Measurements from ENCODE around the gene HOXB8.

The HOXB8 gene

DNA sequence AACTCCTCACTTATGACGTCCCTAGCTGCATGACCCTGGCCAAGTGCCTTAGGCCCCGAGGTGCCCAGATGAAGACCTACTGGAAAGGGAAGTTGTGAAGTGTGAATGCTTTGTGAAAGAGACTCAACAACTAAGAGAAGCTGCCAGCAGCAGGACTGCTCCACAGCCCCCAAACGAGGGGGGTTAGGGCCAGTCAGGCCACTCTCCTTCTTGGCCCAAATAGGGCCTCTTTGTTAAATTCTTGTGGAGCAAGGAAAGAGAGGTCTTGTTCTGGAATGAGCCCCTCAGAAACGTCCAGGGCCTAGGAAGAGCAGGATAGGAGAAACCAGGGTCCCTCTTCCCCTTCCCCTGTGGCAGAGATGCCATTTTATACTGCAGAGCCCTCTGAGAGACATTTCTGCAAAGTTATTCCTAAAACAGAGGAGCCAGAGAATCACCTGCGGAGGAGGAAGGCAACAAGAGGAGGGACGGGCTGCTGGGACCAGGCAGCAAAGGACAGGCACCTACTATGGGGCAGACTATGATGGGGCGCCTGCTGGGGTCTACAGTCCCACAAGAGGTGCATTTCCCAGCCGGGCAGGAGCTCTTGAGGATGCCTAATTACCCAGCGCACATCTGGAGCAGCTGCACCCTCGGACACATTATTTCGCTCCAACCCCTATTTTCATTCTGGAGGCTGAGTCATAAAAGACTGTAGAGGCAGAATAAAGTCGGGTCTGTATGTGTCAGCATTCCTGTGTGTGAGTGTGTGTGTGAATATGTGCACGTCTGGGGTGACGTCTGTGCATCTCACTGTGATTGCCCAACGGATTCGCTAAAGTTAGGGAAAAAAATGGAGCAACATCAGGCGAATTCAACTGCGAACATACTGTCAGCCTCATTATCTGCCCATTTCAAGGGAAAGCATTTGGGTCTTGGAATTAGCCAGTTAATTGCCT is 22.5 kb upstream of the HOXB8 start:
- no peak for DNase-seq

DNA sequence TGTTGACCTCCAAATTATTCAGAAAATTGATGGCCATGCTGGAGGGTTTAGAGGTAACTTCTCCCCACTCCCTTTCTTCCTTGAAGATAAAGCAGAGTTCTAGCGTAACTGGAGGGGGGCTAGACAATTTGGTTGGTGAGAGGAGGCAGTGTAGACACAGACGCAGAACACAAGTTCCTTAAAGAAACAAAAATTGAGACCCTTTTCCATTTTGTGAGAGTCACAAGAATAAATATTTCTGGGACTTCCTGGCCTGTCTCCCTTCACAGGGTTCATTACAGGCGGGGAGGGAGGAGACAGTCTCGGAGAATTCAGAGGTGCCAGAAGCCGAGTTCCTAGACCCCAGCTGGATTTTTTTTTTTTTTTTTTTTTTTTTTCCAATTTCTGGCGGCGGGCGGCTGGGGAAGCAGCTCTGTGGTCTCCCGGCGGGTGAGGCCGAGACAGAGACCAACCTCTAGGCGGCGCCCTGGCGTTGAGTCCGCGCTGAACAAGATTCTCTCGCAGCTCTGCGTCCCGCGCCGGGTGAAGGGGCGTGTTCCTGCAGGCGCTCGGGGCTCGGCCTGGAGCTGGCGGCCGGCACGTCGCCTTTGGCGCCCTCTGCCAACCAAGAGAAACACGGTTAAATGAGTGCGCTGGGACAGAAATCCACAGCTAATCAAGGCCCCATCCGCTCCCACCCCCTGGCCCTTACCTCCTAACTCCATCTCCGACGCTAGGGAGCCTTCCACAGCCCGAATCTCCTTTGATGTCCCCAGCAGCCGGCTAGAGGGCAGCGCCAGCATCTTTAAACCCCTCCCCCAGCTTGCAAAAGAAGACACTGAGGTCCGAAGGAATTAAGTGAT is 21.3 kb upstream of the HOXB8 start:
- DNase-seq: no peak

DNA sequence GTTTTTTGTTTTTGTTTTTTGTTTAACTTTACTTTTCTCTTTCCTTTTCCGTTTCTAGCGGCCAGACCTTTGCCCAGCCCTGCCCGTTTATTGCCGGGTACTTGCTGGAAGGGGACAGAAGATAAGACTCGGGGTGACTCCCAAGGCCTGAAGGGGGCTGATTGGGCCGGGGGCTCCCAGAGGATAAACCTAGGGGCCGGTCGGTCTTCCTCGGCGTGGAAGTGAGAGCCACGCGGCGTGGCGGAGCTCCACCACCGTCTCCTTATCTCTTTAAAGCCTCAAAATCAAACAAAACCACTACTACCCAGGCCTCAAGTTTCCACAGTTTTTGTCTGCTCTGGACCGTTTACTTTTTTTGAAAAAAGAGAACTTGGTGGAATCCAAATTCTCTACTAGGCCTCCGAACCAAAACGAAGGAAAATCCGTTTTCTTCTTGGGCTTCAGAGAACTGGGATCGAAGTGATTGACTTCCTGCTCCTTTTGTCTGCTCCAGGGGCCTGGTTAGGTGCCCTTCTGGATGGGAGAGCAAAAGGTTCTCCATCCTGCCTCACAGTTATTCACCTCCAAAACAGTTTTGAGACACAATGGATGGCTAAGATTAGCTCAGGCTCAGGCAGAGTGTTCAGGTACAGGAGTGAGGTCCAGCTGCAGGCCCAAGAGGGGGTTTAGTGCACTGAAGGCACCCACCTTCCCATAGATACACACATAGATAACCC is 19.6 kb upstream of the HOXB8 start:
- DNase-seq: no peak

DNA sequence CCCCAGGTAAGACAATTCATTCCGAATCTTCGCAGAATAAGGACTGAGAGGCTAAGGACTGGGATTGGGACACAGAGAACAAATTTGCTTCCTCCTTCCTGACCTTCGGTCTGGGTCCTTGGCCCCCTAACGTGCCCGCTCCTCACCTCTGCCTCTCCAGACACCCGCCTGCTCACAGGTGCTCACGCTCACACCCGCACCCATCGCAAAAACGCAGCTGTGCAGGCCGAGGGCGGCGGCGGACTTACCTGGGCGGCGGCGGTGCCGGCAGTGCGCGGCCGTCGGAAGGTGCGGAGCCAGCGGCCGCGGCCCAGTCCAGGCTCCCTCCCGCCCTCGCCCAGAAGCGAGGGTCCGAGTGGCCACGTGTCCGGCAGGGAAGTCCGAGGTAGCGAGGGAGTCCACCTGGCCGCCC is 18.2 kb upstream of the HOXB8 start:
- DNase-seq: no peak

DNA sequence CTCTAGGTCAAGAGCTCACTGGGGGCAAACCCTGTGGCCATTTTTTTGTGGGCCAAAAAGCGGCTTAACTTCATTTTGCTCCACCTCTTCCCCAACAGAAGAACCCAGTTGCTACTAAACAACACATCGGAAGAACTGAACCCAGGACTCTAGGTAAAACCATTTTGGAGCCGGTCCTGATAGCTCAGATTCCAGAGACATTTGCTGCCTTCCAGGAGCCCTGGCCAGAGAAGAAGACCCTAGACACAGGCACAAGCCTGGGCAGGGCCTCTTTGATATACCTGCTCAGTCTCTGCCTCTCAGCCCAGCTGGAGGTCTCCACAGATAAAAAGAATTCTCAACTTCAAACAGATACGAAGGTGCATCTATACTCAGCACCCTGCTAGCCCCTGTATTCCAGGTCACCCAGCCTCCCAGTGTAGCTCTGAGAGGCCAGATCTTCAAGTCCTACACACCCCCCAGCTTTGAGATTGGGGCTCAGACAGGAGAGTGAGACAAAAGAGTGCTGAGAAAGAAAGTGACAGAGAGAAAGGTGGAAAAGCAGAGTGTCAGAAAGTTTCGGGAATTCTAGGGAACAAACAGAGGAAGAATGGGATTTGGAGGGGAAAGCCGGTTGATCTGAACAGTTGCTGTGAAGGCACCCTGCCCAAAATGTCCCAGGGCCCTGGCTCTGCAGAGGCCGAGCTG is 17.6 kb upstream of the HOXB8 start:
- no peak for DNase-seq

DNA sequence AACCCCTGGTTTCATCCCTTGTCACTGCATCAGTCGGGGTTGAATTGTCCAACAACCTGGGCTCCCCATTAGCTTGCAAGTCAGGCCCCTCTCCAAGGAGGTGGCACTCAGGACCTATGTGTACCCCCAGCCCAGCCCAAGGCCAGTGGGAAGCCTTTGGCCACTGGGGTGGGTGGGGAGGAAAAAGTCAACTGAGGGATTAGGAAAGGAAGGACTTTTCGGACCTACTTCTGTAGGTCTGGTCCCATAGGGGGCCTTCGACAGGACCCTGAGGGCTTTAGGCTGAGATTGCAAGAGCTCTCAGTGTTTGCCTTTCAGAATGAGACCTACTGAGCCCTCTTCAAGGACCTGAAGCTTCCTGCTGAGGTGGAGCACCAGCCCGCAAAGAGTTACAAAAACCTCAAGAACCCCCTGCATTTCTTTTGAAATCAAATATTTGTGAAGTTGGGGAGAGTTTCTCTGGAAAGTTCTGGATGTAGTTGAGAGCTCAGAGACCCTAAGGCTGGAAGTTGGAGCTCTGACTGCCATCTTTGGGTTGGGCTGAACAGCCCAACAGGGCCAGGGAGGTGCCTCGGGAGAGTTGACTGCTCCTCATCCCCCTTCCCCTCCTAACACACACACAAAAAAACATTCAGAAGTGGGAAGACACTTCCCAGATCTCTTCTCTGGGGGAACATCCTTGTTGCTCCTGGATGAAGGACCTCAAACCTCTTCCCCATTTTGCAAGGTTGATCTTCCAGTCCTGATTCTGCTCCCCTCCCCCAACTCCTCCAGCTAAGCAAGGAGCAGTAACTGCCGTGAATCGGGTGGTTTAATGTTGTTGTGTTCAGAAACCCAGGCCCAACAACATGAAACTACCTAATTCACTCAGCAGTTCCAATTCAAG is 16.8 kb upstream of the HOXB8 start:
- DNase-seq: no peak

DNA sequence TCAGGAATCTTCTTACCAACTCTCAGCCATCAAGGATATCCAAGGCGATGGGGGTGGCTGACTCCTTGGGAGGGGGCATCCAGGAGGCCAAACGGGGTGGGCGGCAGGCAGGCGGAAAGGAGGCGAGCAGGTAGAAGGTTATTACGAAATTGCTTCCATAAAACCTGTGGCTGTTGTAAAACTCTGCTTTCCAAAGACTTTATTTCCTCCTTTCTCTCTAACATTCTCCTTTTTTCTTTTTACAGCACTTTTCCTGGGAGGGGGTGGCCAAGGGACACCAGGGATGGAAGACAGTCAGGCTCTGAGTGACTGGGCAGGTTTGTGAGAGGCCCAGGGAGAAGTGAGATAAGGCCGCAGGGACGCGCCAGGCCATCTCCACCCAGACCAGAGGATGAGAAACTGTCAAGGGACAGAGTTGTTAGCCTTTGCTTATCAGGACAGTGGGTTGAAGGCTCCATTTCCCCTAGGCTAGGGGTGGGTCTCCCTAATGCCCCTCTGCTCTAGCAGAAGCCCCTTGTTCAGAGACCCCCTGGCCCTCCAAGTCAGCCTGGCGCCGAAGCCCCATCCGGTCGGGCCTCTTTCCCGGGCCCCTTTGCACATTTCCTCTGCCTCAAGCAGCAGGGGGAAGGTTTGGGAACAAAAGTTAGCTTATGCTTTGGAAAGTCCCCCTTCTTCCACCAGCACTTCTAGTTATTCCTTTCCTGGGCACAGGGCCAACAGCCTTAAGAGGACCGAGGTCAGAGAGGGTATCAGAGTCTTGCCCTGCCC is 16.0 kb upstream of the HOXB8 start:
- DNase-seq: no peak

DNA sequence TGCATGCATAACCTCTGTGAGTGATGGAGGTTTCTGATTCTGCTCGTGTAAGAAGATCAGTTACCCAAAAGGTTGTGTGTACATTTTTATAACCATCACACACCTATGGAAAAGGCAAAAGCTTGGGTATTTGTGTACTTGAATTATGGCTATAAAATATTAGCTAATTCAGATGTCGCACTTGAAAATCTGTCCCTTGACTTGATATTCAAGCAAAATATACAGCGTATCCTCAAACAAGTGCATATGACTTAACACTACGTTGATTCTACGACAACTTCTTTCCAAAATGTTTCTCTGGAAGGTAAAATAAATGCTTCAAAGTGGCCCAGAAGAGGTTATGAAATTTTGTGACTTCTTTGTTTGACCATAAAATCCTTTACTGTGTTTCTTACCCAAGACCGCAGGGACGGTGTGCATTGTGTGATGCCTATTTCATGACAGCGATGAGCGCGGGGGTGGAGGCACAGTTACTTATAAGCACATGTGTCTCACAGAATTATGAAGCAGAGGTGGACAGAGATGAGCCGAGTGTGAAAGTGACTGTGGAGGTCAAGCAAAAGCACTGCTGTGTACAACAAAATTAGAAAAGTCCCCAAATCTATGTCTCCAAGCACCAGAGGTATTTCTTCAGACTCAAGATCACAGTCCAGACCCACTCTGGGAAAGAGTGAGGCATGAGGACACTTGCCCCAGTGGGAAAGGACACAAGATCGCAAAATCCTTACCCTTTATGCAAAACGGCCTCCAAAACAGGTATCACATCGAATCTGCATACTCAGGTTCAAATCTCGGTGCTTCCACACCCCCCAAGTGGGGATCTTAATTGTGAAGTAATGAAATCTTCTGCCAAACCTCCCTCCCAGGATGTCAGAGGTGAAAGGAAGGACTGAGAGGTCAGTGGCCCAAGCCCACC is 15.2 kb upstream of the HOXB8 start:
- no peak for DNase-seq

DNA sequence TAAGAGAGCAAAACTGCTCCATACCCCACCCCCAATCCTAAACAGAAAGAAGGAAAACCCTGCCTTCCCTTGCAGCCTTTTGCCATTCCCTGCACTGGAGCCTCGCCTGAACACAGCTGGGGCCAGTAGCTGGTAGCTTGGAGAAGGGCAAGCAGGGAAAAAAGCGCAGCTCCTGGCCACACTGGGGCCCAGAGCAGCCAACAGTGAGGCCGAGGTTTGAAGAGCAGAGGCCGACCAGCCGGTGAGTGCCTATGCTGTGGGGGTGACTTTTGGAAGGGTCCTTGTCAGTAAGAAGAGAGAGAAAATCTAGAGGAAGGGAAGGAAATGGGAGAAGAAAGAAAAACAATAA is 14.3 kb upstream of the HOXB8 start:
- DNase-seq: no peak

DNA sequence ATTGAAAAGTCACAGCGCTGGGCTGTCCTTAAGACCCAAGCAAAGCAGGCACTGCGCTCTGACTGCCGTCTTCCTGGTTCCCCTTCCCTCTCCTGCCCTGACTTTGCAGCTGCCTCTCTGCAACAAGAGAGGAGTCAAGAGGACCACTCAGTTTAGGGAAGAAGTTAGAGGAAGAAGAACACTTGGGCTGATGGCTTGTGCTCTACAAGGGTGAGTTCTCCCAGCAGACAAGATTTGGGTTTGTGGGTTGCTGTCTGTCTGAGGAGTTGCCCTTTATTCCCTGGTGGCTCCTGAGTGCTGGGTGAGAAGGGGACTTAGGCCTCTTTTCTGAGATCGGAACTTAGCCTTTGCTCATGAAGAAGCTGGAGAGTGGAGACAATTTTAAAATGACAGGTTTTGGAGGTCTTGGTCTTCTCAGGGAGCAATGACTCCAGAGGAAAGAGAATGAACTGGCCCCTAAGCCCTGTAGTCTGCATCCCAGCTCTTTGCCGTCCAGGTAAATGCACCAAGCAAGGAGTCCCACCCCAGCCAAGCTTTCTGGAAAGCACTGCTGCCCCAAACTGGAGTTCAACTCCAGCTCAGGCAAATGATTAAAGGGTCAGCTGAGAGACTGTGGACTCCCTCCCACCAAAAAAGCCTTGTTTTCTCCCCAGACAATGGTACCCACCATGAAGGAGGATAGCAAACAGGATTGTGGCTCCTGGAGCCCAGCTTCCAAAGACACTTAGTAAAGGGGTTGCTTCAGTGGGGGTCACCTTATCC is 13.7 kb upstream of the HOXB8 start:
- no peak for DNase-seq

DNA sequence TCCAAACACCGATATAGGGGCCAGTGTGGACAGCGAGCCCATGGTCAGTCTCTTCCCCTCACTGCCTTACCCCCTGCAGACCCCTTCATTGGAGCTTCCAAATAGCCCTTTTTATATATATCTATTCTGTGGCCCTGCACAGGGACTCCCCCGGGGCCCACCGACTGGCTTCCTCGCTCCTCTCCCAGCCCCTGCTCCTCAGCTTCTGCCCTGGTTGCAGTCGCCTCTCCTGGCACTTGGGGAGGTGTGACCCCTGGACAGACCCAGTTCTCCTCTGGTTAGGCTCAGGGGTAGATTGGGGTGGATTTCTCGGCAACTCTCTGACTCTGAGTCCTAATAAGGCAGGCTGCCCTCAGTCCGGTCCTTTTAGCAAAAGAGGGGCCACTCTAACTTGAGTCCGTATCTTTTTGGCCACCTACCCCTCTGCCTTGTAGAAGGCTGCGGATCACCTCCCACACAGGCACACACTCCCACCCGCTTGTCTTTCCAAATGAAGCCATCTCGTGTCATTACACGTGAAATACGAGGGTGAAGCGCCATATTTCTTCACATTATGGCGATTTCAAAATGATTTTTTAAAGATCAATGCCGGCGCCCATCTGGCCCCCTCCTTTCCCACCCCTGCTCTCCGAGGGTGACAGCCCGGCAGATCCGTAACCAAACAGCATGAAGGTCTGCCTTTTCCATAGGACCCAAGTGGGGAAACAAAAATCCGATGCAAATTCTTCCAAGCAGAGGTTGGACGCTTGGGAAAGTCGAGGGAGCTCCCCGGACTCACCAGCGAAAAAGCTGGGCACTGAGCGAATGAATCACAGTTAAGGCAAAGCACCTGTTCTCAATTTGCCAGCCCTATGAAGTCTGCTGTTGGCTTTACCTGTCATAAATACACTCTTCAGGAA is 12.8 kb upstream of the HOXB8 start:
- no peak for DNase-seq

DNA sequence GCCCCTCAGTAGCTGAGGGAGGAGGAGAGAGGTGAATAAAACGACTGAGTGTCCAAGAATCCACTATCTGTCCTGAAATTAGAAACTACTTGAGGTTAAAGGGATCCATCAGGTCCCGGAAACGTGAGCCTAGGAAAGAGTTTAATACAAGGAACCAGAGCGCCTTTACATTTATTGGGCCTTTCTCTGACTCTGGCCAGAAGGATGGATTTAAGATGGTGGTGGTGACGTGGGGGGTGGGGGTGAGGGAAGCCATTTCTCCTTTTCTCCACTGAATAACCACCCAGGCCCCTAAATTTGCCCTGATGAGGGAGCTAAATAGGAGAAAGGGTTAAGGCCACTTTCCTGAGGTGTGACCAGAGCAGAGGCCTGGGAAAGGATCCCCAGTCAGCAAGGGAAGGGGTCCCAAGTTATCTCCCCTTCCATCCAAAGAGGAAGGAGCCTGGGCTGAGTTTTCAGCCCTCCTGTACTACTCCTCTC is 12.1 kb upstream of the HOXB8 start:
- no peak for DNase-seq

DNA sequence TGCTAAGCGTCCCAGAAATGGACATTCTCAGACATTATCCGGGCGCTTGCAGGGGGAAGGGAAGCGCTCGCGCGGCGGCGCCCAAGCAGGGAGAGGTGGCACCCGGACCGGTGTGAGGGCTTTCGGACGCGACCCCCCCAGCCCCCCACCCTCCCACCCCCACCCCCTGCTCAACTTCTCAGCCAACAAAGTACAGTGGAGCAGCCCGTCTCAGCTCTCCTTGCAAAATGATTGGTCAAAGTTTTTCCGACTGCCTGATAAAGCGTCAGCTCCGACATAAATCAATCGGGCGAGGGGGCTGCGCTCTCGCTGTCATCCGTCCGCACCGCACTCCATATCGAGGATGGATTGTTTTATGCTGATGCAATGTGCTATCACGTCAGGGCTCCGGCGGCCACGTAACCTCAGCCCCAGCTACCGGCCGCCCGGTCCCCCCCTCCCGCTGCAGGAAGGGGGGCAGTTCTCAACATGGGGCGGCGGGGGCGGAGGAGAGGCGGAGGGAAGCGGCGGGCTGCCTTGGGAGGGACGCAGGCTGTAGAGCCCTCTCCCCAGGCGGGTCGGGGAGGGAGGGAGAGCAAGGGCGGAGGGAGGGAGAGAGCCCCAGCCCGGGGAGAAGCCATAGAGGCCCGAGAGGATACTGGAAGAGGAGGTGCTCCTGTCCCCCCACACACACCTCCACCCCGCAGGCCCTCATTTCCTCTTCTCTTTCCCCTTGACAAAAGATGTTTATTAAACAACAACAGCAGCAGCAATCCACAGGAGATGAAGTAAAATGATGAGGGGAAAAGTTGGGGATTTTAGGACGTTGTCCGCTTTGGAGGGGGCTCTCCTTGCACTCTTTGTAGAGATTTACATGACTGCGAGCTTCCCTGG is 11.4 kb upstream of the HOXB8 start, which contains the start of gene HOXB9:
Gene HOXB9, minus strand, starts transcription at position 114 of the 873 bp plus-strand sequence. Its CDS starts 89 bp downstream, at position 25.
- DNase-seq: peak; percentile 1 to 35

DNA sequence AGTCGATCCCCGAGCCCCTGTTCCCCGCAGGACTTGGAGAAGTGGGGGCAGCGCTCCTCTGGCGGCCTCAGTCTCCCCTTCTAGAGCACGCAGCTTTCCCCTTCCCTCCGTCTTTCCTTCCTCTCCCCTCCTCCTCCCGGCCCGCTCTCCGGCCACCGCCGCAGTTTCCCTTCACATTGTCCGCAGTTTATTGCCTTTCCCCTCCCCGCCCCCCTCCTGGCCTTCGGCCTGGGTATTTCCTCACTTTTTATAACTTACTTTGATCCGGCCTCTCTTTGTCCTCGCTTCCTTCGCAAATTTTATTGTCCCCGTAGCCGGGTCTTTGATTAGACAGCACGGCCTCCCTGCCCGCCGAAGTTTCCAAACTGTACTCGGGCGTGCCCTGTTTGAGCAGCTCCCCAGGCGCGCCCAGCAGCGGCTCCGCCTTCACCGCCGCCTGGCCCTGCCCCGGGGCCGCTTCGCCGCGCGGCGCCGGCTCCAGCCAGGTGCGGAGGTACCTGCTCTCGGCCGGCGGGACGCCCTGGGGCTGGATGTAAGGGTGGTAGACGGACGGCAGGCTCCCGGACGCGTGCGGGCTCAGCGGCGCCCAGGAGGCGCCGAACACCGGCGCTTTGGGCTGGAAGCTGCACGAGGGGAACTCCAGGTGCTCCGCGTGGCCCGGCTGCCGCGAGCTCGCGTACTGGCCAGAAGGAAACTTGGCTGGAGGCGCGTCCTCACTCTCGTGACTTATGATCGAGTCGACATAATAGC is 10.6 kb upstream of the HOXB8 start:
- peak in 1 of 2 experiments; percentile 10 for DNase-seq

Measured in NCI-H187 (cell line).